GM12874 (cell line): ENCODE data around the gene IGFBP4.

Experiments
- CTCF ChIP-seq: IDR thresholded peaks from 2 replicates; pipeline ENCODE4 v1.5.1; 2011; ENCODE audit warnings: low read depth, mild to moderate bottlenecking, control low read depth, low read length, moderate library complexity; ENCODE audit not compliant: insufficient read depth

Gene IGFBP4

GRCh38 chr17:40425741-40426140 is 17.5 kb upstream of the IGFBP4 start:
- TF ChIP-seq CTCF: no peak

GRCh38 chr17:40427002-40427491 is 16.2 kb upstream of the IGFBP4 start:
- no peak for TF ChIP-seq CTCF

- TF ChIP-seq CTCF: no peak
Observed at GRCh38 chr17:40430272-40431230, 12.7 kb upstream of the IGFBP4 start.

GRCh38 chr17:40431231-40431602 is 12.0 kb upstream of the IGFBP4 start:
- TF ChIP-seq CTCF: no peak

GRCh38 chr17:40432864-40433528 is 10.3 kb upstream of the IGFBP4 start:
- TF ChIP-seq CTCF: no peak

- peak; percentile 75 for TF ChIP-seq CTCF
Observed at GRCh38 chr17:40433551-40434415, 9.5 kb upstream of the IGFBP4 start.
